H1 (cell line): ENCODE data around the gene TEK. TPM values are rescaled to one million over a fixed set of nuclear protein-coding genes. Genes with fewer than 3 reads are reported as not detected.

Source experiments
- CTCF ChIA-PET: fragments of 300-600 bp; sonication (Branson Sonifier 250); formaldehyde crosslinking; loops from one replicate; lab custom pipeline; 2021; ENCODE audit not compliant: partially characterized antibody; lab: Charles Lee
- POLR2A ChIA-PET: fragments of 300-600 bp; sonication (Branson Sonifier 250); formaldehyde crosslinking; loops from one replicate; lab custom pipeline; 2021; ENCODE audit warnings: inconsistent platforms; ENCODE audit not compliant: partially characterized antibody; lab: Charles Lee
- DNase-seq, 2 experiments: peaks; one replicate each; pipeline versions ENCODE4 v3.0.0 to v3.0.0-alpha.2; 2010 to 2022; ENCODE audit warnings: low spot score in 2 of 2, low read depth in 1 of 2, mixed read lengths in 1 of 2
- FAIRE-seq: peaks from 2 replicates; lab custom pipeline; 2011; peaks lifted over from hg19 to GRCh38; lab: Jason Lieb, UNC
- H2AFZ ChIP-seq: 2 replicates; pipeline ENCODE4 v1.8.1; 2012; ENCODE audit warnings: low read length, inconsistent platforms
- H2AK5ac ChIP-seq: 2 replicates; pipeline ENCODE4 v1.6.1; 2013; ENCODE audit warnings: low read depth, low read length
- H2BK120ac ChIP-seq: replicated peaks from 2 replicates; pipeline ENCODE3; 2013; ENCODE audit warnings: low read depth, low read length, inconsistent platforms
- H2BK12ac ChIP-seq: 2 replicates; pipeline ENCODE4 v1.6.1; 2013; ENCODE audit warnings: low read depth, low read length
- H2BK15ac ChIP-seq: 2 replicates; pipeline ENCODE4 v1.6.1; 2013; ENCODE audit warnings: low read length
- H2BK20ac ChIP-seq: 2 replicates; pipeline ENCODE4 v1.6.1; 2013; ENCODE audit warnings: low read length
- H2BK5ac ChIP-seq: 2 replicates; pipeline ENCODE4 v1.6.1; 2013; ENCODE audit warnings: low read depth, low read length
- H3K14ac ChIP-seq: 2 replicates; pipeline ENCODE4 v1.6.1; 2013; ENCODE audit warnings: inconsistent platforms; ENCODE audit not compliant: insufficient read length
- H3K18ac ChIP-seq: 2 replicates; pipeline ENCODE4 v1.6.1; 2013; ENCODE audit warnings: low read length; ENCODE audit errors: extremely low read depth
- H3K23ac ChIP-seq: 2 replicates; pipeline ENCODE4 v1.6.1; 2013; ENCODE audit warnings: inconsistent platforms; ENCODE audit not compliant: insufficient read length
- H3K23me2 ChIP-seq: 2 replicates; pipeline ENCODE4 v1.6.1; 2013; ENCODE audit warnings: low read depth, low read length
- H3K27ac ChIP-seq: 2 replicates; pipeline ENCODE4 v1.6.1; 2011; ENCODE audit warnings: low read depth, low read length, inconsistent platforms
- H3K27me3 ChIP-seq, 4 experiments: replicated peaks in 1 of 4; 1 replicate in 1 of 4; 2 replicates in 3 of 4; pipeline versions ENCODE4 v1.6.1 to v1.8.1; 2011 to 2013; ENCODE audit warnings: low read length in 3 of 4, mild to moderate bottlenecking in 3 of 4, inconsistent platforms in 2 of 4, mixed read lengths in 2 of 4, moderate library complexity in 1 of 4; ENCODE audit not compliant: control insufficient read depth in 3 of 4, insufficient read depth in 3 of 4; ENCODE audit errors: extremely low read depth in 1 of 4
- H3K36me3 ChIP-seq, 4 experiments: 2 replicates each; pipeline versions ENCODE4 v1.6.1 to v1.8.1; 2011 to 2013; ENCODE audit warnings: mild to moderate bottlenecking in 4 of 4, low read length in 3 of 4, moderate library complexity in 2 of 4, control low read depth in 1 of 4, inconsistent platforms in 1 of 4; ENCODE audit not compliant: insufficient read depth in 4 of 4, control insufficient read depth in 2 of 4
- H3K4ac ChIP-seq: replicated peaks from 2 replicates; pipeline ENCODE3; 2013; ENCODE audit warnings: low read length, low read depth, mixed read lengths, inconsistent platforms; ENCODE audit not compliant: insufficient read length
- H3K4me1 ChIP-seq, 4 experiments: replicated peaks in 1 of 4; 1 replicate in 1 of 4; 2 replicates in 3 of 4; pipeline versions ENCODE4 v1.6.1 to v1.8.1; 2011 to 2013; ENCODE audit warnings: low read length in 3 of 4, inconsistent platforms in 2 of 4, mixed read lengths in 1 of 4; ENCODE audit not compliant: insufficient read depth in 4 of 4, control insufficient read depth in 3 of 4
- H3K4me2 ChIP-seq, 2 experiments: 2 replicates each; pipeline versions ENCODE4 v1.6.1 to v1.8.1; 2011 to 2013; ENCODE audit warnings: low read depth in 2 of 2, low read length in 2 of 2, control low read depth in 1 of 2, inconsistent platforms in 1 of 2, mild to moderate bottlenecking in 1 of 2; ENCODE audit not compliant: insufficient read depth in 1 of 2
- H3K4me3 ChIP-seq, 4 experiments: fragments of 200-600, 300-600 bp in 1 of 4; sonication (generic), shearing (Covaris generic), sonication (Bioruptor Twin) in 1 of 4; 2 replicates each; pipeline versions ENCODE4 v1.5.1 to v1.8.1; 2011 to 2016; ENCODE audit warnings: low read length in 4 of 4, low read depth in 3 of 4, control low read depth in 2 of 4, inconsistent platforms in 2 of 4, mild to moderate bottlenecking in 2 of 4, mixed read lengths in 1 of 4, moderate library complexity in 1 of 4; ENCODE audit not compliant: insufficient read depth in 2 of 4; ENCODE audit errors: extremely low read depth in 1 of 4
- H3K56ac ChIP-seq: replicated peaks from 2 replicates; pipeline ENCODE3; 2013; ENCODE audit warnings: low read depth, mild to moderate bottlenecking, mixed read lengths, low read length, inconsistent platforms; ENCODE audit not compliant: insufficient read length
- H3K79me1 ChIP-seq: 2 replicates; pipeline ENCODE4 v1.6.1; 2013; ENCODE audit warnings: low read depth, low read length, control low read depth
- H3K79me2 ChIP-seq, 2 experiments: 2 replicates each; pipeline versions ENCODE4 v1.6.1 to v1.8.1; 2012 to 2013; ENCODE audit warnings: low read length in 2 of 2, mild to moderate bottlenecking in 2 of 2, inconsistent platforms in 1 of 2; ENCODE audit not compliant: insufficient read depth in 2 of 2, control insufficient read depth in 1 of 2
- H3K9ac ChIP-seq, 4 experiments: replicated peaks in 1 of 4; 1 replicate in 1 of 4; 2 replicates in 3 of 4; pipeline versions ENCODE4 v1.6.1 to v1.8.1; 2011 to 2013; ENCODE audit warnings: low read depth in 3 of 4, low read length in 3 of 4, control low read depth in 2 of 4, mild to moderate bottlenecking in 2 of 4, moderate library complexity in 2 of 4, inconsistent platforms in 1 of 4; ENCODE audit errors: extremely low read depth in 1 of 4
- H3K9me3 ChIP-seq, 2 experiments: 2 replicates each; pipeline versions ENCODE4 v1.6.1 to v1.8.1; 2012 to 2013; ENCODE audit warnings: mild to moderate bottlenecking in 2 of 2, moderate library complexity in 2 of 2, control low read depth in 1 of 2, inconsistent platforms in 1 of 2, low read depth in 1 of 2, low read length in 1 of 2, mixed read lengths in 1 of 2; ENCODE audit not compliant: insufficient read depth in 2 of 2
- H4K20me1 ChIP-seq, 2 experiments: replicated peaks in 1 of 2; 2 replicates each; pipeline versions ENCODE3 to v1.8.1; 2011 to 2013; ENCODE audit warnings: inconsistent platforms in 2 of 2, low read length in 2 of 2, mild to moderate bottlenecking in 1 of 2; ENCODE audit not compliant: insufficient read depth in 2 of 2, control insufficient read depth in 1 of 2
- H4K5ac ChIP-seq: 2 replicates; pipeline ENCODE4 v1.6.1; 2013; ENCODE audit warnings: low read length, low read depth, mixed read lengths, inconsistent platforms; ENCODE audit not compliant: insufficient read length
- H4K8ac ChIP-seq: 2 replicates; pipeline ENCODE4 v1.8.0; 2013; ENCODE audit warnings: mild to moderate bottlenecking, moderate library complexity, low read length, inconsistent platforms; ENCODE audit not compliant: insufficient read depth; ENCODE audit errors: extremely low read depth
- H4K91ac ChIP-seq: replicated peaks from 2 replicates; pipeline ENCODE3; 2013; ENCODE audit warnings: low read length, mixed read lengths, inconsistent platforms; ENCODE audit not compliant: insufficient read length
- BACH1 ChIP-seq: IDR thresholded peaks from 2 replicates; pipeline ENCODE4 v1.6.1; 2012; ENCODE audit warnings: low read length, improper control_type of control experiment
- BCL11A ChIP-seq, 2 experiments: IDR thresholded peaks; one replicate each; pipeline ENCODE4 v1.6.1; 2011; ENCODE audit warnings: low read depth in 2 of 2, low read length in 2 of 2, mild to moderate bottlenecking in 2 of 2
- GTF2F1 ChIP-seq: IDR thresholded peaks from 2 replicates; pipeline ENCODE4 v1.6.1; 2012; ENCODE audit warnings: low read depth, low read length, improper control_type of control experiment, borderline replicate concordance
- HDAC6 ChIP-seq: IDR thresholded peaks from one replicate; pipeline ENCODE4 v1.7.1; 2012; ENCODE audit warnings: low read depth, mild to moderate bottlenecking, inconsistent platforms, low read length, moderate library complexity
- POLR2A ChIP-seq, 2 experiments: IDR thresholded peaks; 1 replicate in 1 of 2; 2 replicates in 1 of 2; pipeline ENCODE4 v1.6.1; 2011; ENCODE audit warnings: low read depth in 2 of 2, low read length in 2 of 2, mild to moderate bottlenecking in 2 of 2; ENCODE audit errors: control extremely low read depth in 1 of 2
- RXRA ChIP-seq: IDR thresholded peaks from 2 replicates; pipeline ENCODE4 v1.6.1; 2011; ENCODE audit warnings: low read depth, mild to moderate bottlenecking, low read length, moderate library complexity; ENCODE audit not compliant: insufficient read depth
- SP2 ChIP-seq: IDR thresholded peaks from 2 replicates; pipeline ENCODE4 v1.6.1; 2012; ENCODE audit warnings: mild to moderate bottlenecking, low read length, inconsistent platforms
- SP4 ChIP-seq: IDR thresholded peaks from 2 replicates; pipeline ENCODE4 v1.6.1; 2012; ENCODE audit warnings: low read length, inconsistent platforms
- SUZ12 ChIP-seq: fragments of 200-600 bp; sonication (generic); IDR thresholded peaks from 2 replicates; pipeline ENCODE4 v1.6.1; 2012; ENCODE audit warnings: mild to moderate bottlenecking, inconsistent platforms, low read length, moderate library complexity, mixed read lengths
- TAF1 ChIP-seq: IDR thresholded peaks from 2 replicates; pipeline ENCODE4 v1.6.1; 2011; ENCODE audit warnings: mild to moderate bottlenecking, low read depth, low read length
- TBP ChIP-seq: IDR thresholded peaks from 2 replicates; pipeline ENCODE4 v1.6.1; 2011; ENCODE audit warnings: low read depth, low read length, improper control_type of control experiment
- WGBS, 2 experiments: shearing (Covaris generic) in 1 of 2; methylation state at CpG; one replicate each; pipeline versions ENCODE4 v1.1.6 to v1.1.7; 2013 to 2015; ENCODE audit warnings: low lambda C conversion rate in 2 of 2, mixed read lengths in 2 of 2, inconsistent platforms in 1 of 2, low coverage in 1 of 2, missing lambda C conversion rate in 1 of 2; ENCODE audit not compliant: insufficient replicate concordance in 2 of 2, insufficient coverage in 1 of 2, insufficient read length in 1 of 2; ENCODE audit errors: extremely low coverage in 1 of 2, missing lambda C conversion rate in 1 of 2; 5-methylcytosine and 5-hydroxymethylcytosine counted together
- polyA plus RNA-seq, 7 experiments: library from polyadenylated mRNA; depleted of rRNA in 3 of 7; stranded (reverse) in 5 of 7; unstranded in 2 of 7; fragments of >200 nt in 5 of 7; fragments of 200-250 nt in 2 of 7; gene quantifications; 1 replicate in 5 of 7; 2 replicates in 1 of 7; 4 replicates in 1 of 7; pipeline versions ENCODE4 v1.2.1 to v1.2.3, GENCODE V29; 2011 to 2013; ENCODE audit warnings: missing spikeins in 2 of 7, mixed read lengths in 2 of 7
- total RNA-seq: library from RNA; stranded (reverse); fragmentation: NEBNext Ultra II Directional; extraction: Animal tissue kit (Norgen Biotek cat#: 25700); gene quantifications from 2 replicates; pipeline ENCODE4 v1.2.1, GENCODE V29; 2021

Gene TEK
- total and polyA plus RNA-seq, 2 of the 8 experiments (the other 6 are each of a cell fraction or from before 2014, with no cell fraction given): 11.0 to 35.8 TPM

DNA sequence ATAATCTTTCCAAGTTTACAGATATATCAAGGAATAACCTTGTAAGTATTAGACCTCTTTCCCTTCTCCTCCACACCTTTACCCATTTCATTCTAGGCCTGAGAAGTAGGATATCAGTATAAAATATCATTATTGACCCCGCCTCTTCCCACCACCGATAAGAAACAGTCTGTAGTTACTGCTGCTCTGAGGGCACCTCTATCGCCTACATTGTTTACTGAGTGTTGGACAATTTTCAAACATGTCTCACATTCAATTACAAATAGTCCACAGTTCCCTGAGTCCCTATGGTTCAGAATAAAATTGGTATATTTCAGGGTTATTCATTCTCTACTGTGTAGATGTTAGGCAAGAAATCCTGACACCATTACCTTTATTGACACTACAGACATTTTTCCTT lies 73.4 kb downstream of the TEK start:
- Histone ChIP-seq H3K9ac (no peak overlapping the region), H3K36me3 (peaks cover 0 to 4% (median 2%) of the 10 kb centered on the region in 4 experiments; a peak in 3 of 8 replicates), H4K91ac (no peak overlapping the region), H3K18ac (no peak overlapping the region), H2BK120ac (no peak overlapping the region), H3K4me1 (no peaks in the 10 kb centered on the region), H3K79me2 (no peaks in the 10 kb centered on the region), H3K23ac (no peak overlapping the region), H2BK20ac (no peak overlapping the region), H3K4me3 (no peak overlapping the region), H4K8ac (no peak overlapping the region), H2AFZ (no peak overlapping the region), H4K20me1 (no peaks in the 10 kb centered on the region), H2AK5ac (no peak overlapping the region), H3K14ac (no peak overlapping the region), H3K79me1 (no peaks in the 10 kb centered on the region), H3K4me2 (no peak overlapping the region), H2BK5ac (no peak overlapping the region), H3K56ac (no peak overlapping the region), H3K9me3 (0 out of 4 replicates have a peak, but pooled peaks cover 0 to 4% of the 10 kb centered on the region in 2 experiments), H4K5ac (no peak overlapping the region), H2BK15ac (no peak overlapping the region), H2BK12ac (no peak overlapping the region), H3K27ac (no peak overlapping the region), H3K27me3 (no peaks in the 10 kb centered on the region), H3K23me2 (no peaks in the 10 kb centered on the region), H3K4ac (no peak overlapping the region)
- ChIA-PET POLR2A (no interaction called here), CTCF (interaction anchor here (1.1 to 1.5 kb wide), 2 partner anchors 9 to 10 kb away, joined by 3 read pairs; no protein-coding TSS in a partner anchor)
- no peak for FAIRE-seq
- TF ChIP-seq TBP (no peak), SP4 (no peak), BACH1 (no peak), POLR2A (IDR thresholded peaks at IDR 0.05; ENCODE audit: control extremely low read depth in 1 of 2, low read depth in 2 of 2, low read length in 2 of 2) (no peak), HDAC6 (no peak), SUZ12 (no peak), RXRA (no peak), GTF2F1 (no peak), TAF1 (no peak), SP2 (no peak), BCL11A (IDR thresholded peaks at IDR 0.05; ENCODE audit: low read depth in 2 of 2, low read length in 2 of 2) (no peak)
- DNase-seq: no peak
- 96% methylated on average over 3 of the region's 3 CpGs; no CpG with 5 or more reads in 1 of the 2 experiments for WGBS, 2 experiments
